Activated CD4-positive, alpha-beta T cell treated with anti-CD3 and anti-CD28 coated beads, Interleukin-2, amount 10 ng/mL, durations not matched to agents 7 days and 5 days (primary cell): ENCODE data around the gene OSBPL5. TPM values are rescaled to one million over a fixed set of nuclear protein-coding genes. Genes with fewer than 3 reads are reported as not detected.
A peak's percentile ranks its signal among the peaks of the same experiment; 100 is the strongest.

Source experiments
- CTCF ChIA-PET: fragments of 350-600 bp; sonication (Branson Sonifier 250); formaldehyde crosslinking; loops from one replicate; lab custom pipeline; 2021; ENCODE audit warnings: antibody characterized with exemption; lab: Charles Lee
- POLR2A ChIA-PET: fragments of 350-600 bp; sonication (Branson Sonifier 250); formaldehyde crosslinking; loops from one replicate; lab custom pipeline; 2021; ENCODE audit warnings: antibody characterized with exemption; lab: Charles Lee
- DNase-seq: peaks from one replicate; pipeline ENCODE4 v3.0.0-alpha.2; 2020
- H3K27ac Mint-ChIP-seq: one replicate; pipeline ENCODE4 v1.8.0; 2021; ENCODE audit warnings: mild to moderate bottlenecking, moderate library complexity, mixed read lengths
- H3K27me3 Mint-ChIP-seq: one replicate; pipeline ENCODE4 v1.8.0; 2021; ENCODE audit warnings: mixed read lengths
- H3K36me3 Mint-ChIP-seq: one replicate; pipeline ENCODE4 v1.8.0; 2021; ENCODE audit warnings: low read depth, mixed read lengths
- H3K4me1 Mint-ChIP-seq: one replicate; pipeline ENCODE4 v1.8.0; 2021; ENCODE audit warnings: mixed read lengths
- H3K4me3 Mint-ChIP-seq: one replicate; pipeline ENCODE4 v1.8.0; 2021; ENCODE audit warnings: mild to moderate bottlenecking, moderate library complexity, mixed read lengths
- H3K9me3 Mint-ChIP-seq: one replicate; pipeline ENCODE4 v1.8.0; 2021; ENCODE audit warnings: mixed read lengths
- total RNA-seq, 2 experiments: library from RNA; stranded (reverse); gene quantifications; one replicate each; pipeline ENCODE4 v1.2.3, GENCODE V29; 2021

Gene OSBPL5
- total RNA-seq: 10 to 100 TPM in 1 of 2 experiments, 1 to 10 TPM in 1; 9.6 to 12.0 TPM

GRCh38 chr11:3165152-3165705 lies at the start of gene OSBPL5:
TSS of gene OSBPL5 (minus strand) at chr11:3165310. CDS start at chr11:3129148, 36,162 bp downstream.
- Mint-ChIP-seq H3K27ac (peak within 1 kb of the TSS; percentile 60), H3K4me3 (peak within 1 kb of the TSS; percentile 75), H3K36me3 (no peaks in the 10 kb centered on the region), H3K27me3 (peaks cover 42% of the 10 kb centered on the region), H3K9me3 (no peaks in the 10 kb centered on the region), H3K4me1 (peaks cover 26% of the 10 kb centered on the region)
- ChIA-PET POLR2A (no interaction called here), CTCF (no interaction called here)
- DNase-seq: peak; percentile 61

GRCh38 chr11:3214420-3214699 lies 49.2 kb upstream of the OSBPL5 start:
- peaks cover 3% of the 10 kb centered on the region for H3K9me3 Mint-ChIP-seq
- no peak for DNase-seq
- no peaks in the 10 kb centered on the region for H3K36me3 Mint-ChIP-seq
- no peak overlapping the region for H3K27ac Mint-ChIP-seq
- H3K27me3 Mint-ChIP-seq: peaks cover 21% of the 10 kb centered on the region
- H3K4me1 Mint-ChIP-seq: peaks cover 6% of the 10 kb centered on the region
- POLR2A ChIA-PET: no interaction called here
- no peak overlapping the region for H3K4me3 Mint-ChIP-seq
- CTCF ChIA-PET: interaction anchor here (0.9 kb wide), 1 partner anchor 123 kb away, joined by 3 read pairs; no protein-coding TSS in a partner anchor

GRCh38 chr11:3213659-3214419 lies 48.7 kb upstream of the OSBPL5 start:
- no peak overlapping the region for H3K4me3 Mint-ChIP-seq
- POLR2A ChIA-PET: no interaction called here
- no peaks in the 10 kb centered on the region for H3K36me3 Mint-ChIP-seq
- peaks cover 3% of the 10 kb centered on the region for H3K9me3 Mint-ChIP-seq
- H3K4me1 Mint-ChIP-seq: peaks cover 6% of the 10 kb centered on the region
- H3K27ac Mint-ChIP-seq: no peak overlapping the region
- CTCF ChIA-PET: interaction anchor here (0.9 kb wide), 1 partner anchor 122 kb away, joined by 3 read pairs; no protein-coding TSS in a partner anchor
- DNase-seq: no peak
- H3K27me3 Mint-ChIP-seq: peaks cover 21% of the 10 kb centered on the region

GRCh38 chr11:3208272-3208671 lies 43.2 kb upstream of the OSBPL5 start:
- H3K27ac Mint-ChIP-seq: no peak overlapping the region
- H3K9me3 Mint-ChIP-seq: peaks cover 3% of the 10 kb centered on the region
- ChIA-PET POLR2A (no interaction called here), CTCF (no interaction called here)
- H3K27me3 Mint-ChIP-seq: peaks cover 17% of the 10 kb centered on the region
- no peak for DNase-seq
- H3K4me3 Mint-ChIP-seq: no peak overlapping the region
- no peaks in the 10 kb centered on the region for H3K36me3 Mint-ChIP-seq
- no peaks in the 10 kb centered on the region for H3K4me1 Mint-ChIP-seq

- ChIA-PET POLR2A (no interaction called here), CTCF (interaction anchor here (0.9 kb wide), 1 partner anchor 320 kb away, joined by 3 read pairs; no protein-coding TSS in a partner anchor)
- Mint-ChIP-seq H3K27me3 (peaks cover 20% of the 10 kb centered on the region), H3K36me3 (no peaks in the 10 kb centered on the region), H3K4me3 (no peak overlapping the region), H3K4me1 (no peaks in the 10 kb centered on the region), H3K27ac (no peak overlapping the region), H3K9me3 (peaks cover 3% of the 10 kb centered on the region)
- DNase-seq: no peak
Observed at GRCh38 chr11:3207526-3208189, 42.5 kb upstream of the OSBPL5 start.

GRCh38 chr11:3206922-3207204 lies 41.8 kb upstream of the OSBPL5 start:
- H3K27ac Mint-ChIP-seq: no peak overlapping the region
- no peak overlapping the region for H3K4me3 Mint-ChIP-seq
- peaks cover 3% of the 10 kb centered on the region for H3K9me3 Mint-ChIP-seq
- no peaks in the 10 kb centered on the region for H3K36me3 Mint-ChIP-seq
- DNase-seq: no peak
- ChIA-PET CTCF (interaction anchor here (0.9 kb wide), 1 partner anchor 319 kb away, joined by 3 read pairs; no protein-coding TSS in a partner anchor), POLR2A (no interaction called here)
- H3K27me3 Mint-ChIP-seq: peaks cover 19% of the 10 kb centered on the region
- H3K4me1 Mint-ChIP-seq: no peaks in the 10 kb centered on the region

- no peak for DNase-seq
- Mint-ChIP-seq H3K27me3 (peaks cover 14% of the 10 kb centered on the region), H3K4me3 (no peak overlapping the region), H3K36me3 (no peaks in the 10 kb centered on the region), H3K27ac (no peak overlapping the region), H3K4me1 (no peaks in the 10 kb centered on the region), H3K9me3 (no peaks in the 10 kb centered on the region)
- ChIA-PET CTCF (interaction anchor here (0.9 kb wide), 1 partner anchor 318 kb away, joined by 3 read pairs; no protein-coding TSS in a partner anchor), POLR2A (no interaction called here)
Observed at GRCh38 chr11:3206156-3206921, 41.2 kb upstream of the OSBPL5 start.

- POLR2A ChIA-PET: no interaction called here
- Mint-ChIP-seq H3K27me3 (peaks cover 10% of the 10 kb centered on the region), H3K36me3 (no peaks in the 10 kb centered on the region), H3K4me3 (no peak overlapping the region), H3K4me1 (no peaks in the 10 kb centered on the region), H3K27ac (no peak overlapping the region), H3K9me3 (no peaks in the 10 kb centered on the region)
- no peak for DNase-seq
- CTCF ChIA-PET: interaction anchor here (1.4 kb wide), 1 partner anchor 673 kb away, joined by 4 read pairs; no protein-coding TSS in a partner anchor
Observed at GRCh38 chr11:3205261-3206155, 40.4 kb upstream of the OSBPL5 start.

GRCh38 chr11:3204141-3205015 lies 39.3 kb upstream of the OSBPL5 start:
- no peaks in the 10 kb centered on the region for H3K4me1 Mint-ChIP-seq
- ChIA-PET POLR2A (no interaction called here), CTCF (interaction anchor here (1.4 kb wide), 1 partner anchor 672 kb away, joined by 4 read pairs; no protein-coding TSS in a partner anchor)
- H3K36me3 Mint-ChIP-seq: no peaks in the 10 kb centered on the region
- no peak overlapping the region for H3K4me3 Mint-ChIP-seq
- peaks cover 8% of the 10 kb centered on the region for H3K27me3 Mint-ChIP-seq
- H3K27ac Mint-ChIP-seq: no peak overlapping the region
- H3K9me3 Mint-ChIP-seq: no peaks in the 10 kb centered on the region
- DNase-seq: no peak

GRCh38 chr11:3203221-3204043 lies 38.3 kb upstream of the OSBPL5 start:
- no peaks in the 10 kb centered on the region for H3K9me3 Mint-ChIP-seq
- POLR2A ChIA-PET: no interaction called here
- peaks cover 8% of the 10 kb centered on the region for H3K27me3 Mint-ChIP-seq
- H3K4me1 Mint-ChIP-seq: no peaks in the 10 kb centered on the region
- no peak overlapping the region for H3K4me3 Mint-ChIP-seq
- CTCF ChIA-PET: no interaction called here
- H3K27ac Mint-ChIP-seq: no peak overlapping the region
- H3K36me3 Mint-ChIP-seq: no peaks in the 10 kb centered on the region
- no peak for DNase-seq

GRCh38 chr11:3202759-3203158 lies 37.6 kb upstream of the OSBPL5 start:
- CTCF ChIA-PET: no interaction called here
- no peak overlapping the region for H3K4me3 Mint-ChIP-seq
- H3K36me3 Mint-ChIP-seq: no peaks in the 10 kb centered on the region
- POLR2A ChIA-PET: no interaction called here
- no peak for DNase-seq
- H3K4me1 Mint-ChIP-seq: no peaks in the 10 kb centered on the region
- no peaks in the 10 kb centered on the region for H3K9me3 Mint-ChIP-seq
- no peak overlapping the region for H3K27ac Mint-ChIP-seq
- peaks cover 8% of the 10 kb centered on the region for H3K27me3 Mint-ChIP-seq
